H9 (cell line): ENCODE results near the gene FDPS. TPM values are rescaled to one million over a fixed set of nuclear protein-coding genes. Genes with fewer than 3 reads are reported as not detected.

Source experiments
- DNase-seq: peaks from one replicate; pipeline ENCODE4 v3.0.0-alpha.2; 2017
- H2AFZ ChIP-seq: one replicate; pipeline ENCODE4 v1.6.1; 2013; ENCODE audit warnings: mild to moderate bottlenecking, low read length, control low read depth, moderate library complexity
- H2AK5ac ChIP-seq: 2 replicates; pipeline ENCODE4 v1.6.1; 2013; ENCODE audit warnings: low read length, control low read depth, mixed read lengths; ENCODE audit not compliant: insufficient read length
- H2BK120ac ChIP-seq: one replicate; pipeline ENCODE4 v1.6.1; 2013; ENCODE audit warnings: low read depth, mild to moderate bottlenecking, low read length, control low read depth, inconsistent platforms; ENCODE audit not compliant: poor library complexity, severe bottlenecking
- H2BK12ac ChIP-seq: 2 replicates; pipeline ENCODE4 v1.6.1; 2013; ENCODE audit warnings: low read length, control low read depth, mixed read lengths, low read depth; ENCODE audit not compliant: insufficient read length
- H2BK15ac ChIP-seq: 2 replicates; pipeline ENCODE4 v1.6.1; 2013; ENCODE audit warnings: low read depth, low read length, control low read depth
- H2BK20ac ChIP-seq: one replicate; pipeline ENCODE4 v1.6.1; 2013; ENCODE audit warnings: low read depth, mild to moderate bottlenecking, low read length, control low read depth, inconsistent platforms; ENCODE audit not compliant: poor library complexity, severe bottlenecking
- H2BK5ac ChIP-seq: 2 replicates; pipeline ENCODE4 v1.6.1; 2013; ENCODE audit warnings: low read length, control low read depth, mixed read lengths; ENCODE audit not compliant: insufficient read length
- H3K14ac ChIP-seq: 2 replicates; pipeline ENCODE4 v1.6.1; 2013; ENCODE audit warnings: low read length, control low read depth; ENCODE audit not compliant: insufficient read depth
- H3K18ac ChIP-seq: 2 replicates; pipeline ENCODE4 v1.6.1; 2013; ENCODE audit warnings: low read depth, mild to moderate bottlenecking, mixed read lengths, low read length, control low read depth; ENCODE audit not compliant: insufficient read length
- H3K23ac ChIP-seq: 2 replicates; pipeline ENCODE4 v1.6.1; 2013; ENCODE audit warnings: low read length, control low read depth, mixed read lengths, low read depth; ENCODE audit not compliant: insufficient read length
- H3K23me2 ChIP-seq: 2 replicates; pipeline ENCODE4 v1.6.1; 2013; ENCODE audit warnings: low read depth, mild to moderate bottlenecking, mixed read lengths, low read length, control low read depth; ENCODE audit not compliant: insufficient read length, poor library complexity, severe bottlenecking
- H3K27ac ChIP-seq: 2 replicates; pipeline ENCODE4 v1.5.1; 2013; ENCODE audit warnings: low read length, control low read depth, mixed read lengths, low read depth; ENCODE audit not compliant: insufficient read length
- H3K27me3 ChIP-seq: 2 replicates; pipeline ENCODE4 v1.6.1; 2013; ENCODE audit warnings: low read length, control low read depth, inconsistent platforms; ENCODE audit not compliant: insufficient read depth
- H3K4ac ChIP-seq: 2 replicates; pipeline ENCODE4 v1.6.1; 2013; ENCODE audit warnings: low read depth, mild to moderate bottlenecking, control low read depth, inconsistent platforms, low read length, moderate library complexity
- H3K4me1 ChIP-seq: 2 replicates; pipeline ENCODE4 v1.6.1; 2013; ENCODE audit warnings: low read length, control low read depth, inconsistent platforms; ENCODE audit not compliant: insufficient read depth
- H3K4me2 ChIP-seq: 2 replicates; pipeline ENCODE4 v1.6.1; 2013; ENCODE audit warnings: low read length, control low read depth, mixed read lengths; ENCODE audit not compliant: insufficient read length, insufficient read depth
- H3K56ac ChIP-seq: 2 replicates; pipeline ENCODE4 v1.6.1; 2013; ENCODE audit warnings: low read depth, mild to moderate bottlenecking, mixed read lengths, low read length, control low read depth; ENCODE audit not compliant: insufficient read length
- H3K79me1 ChIP-seq: 2 replicates; pipeline ENCODE4 v1.6.1; 2013; ENCODE audit warnings: low read depth, mild to moderate bottlenecking, moderate library complexity, low read length, control low read depth, inconsistent platforms; ENCODE audit not compliant: insufficient read depth, poor library complexity, severe bottlenecking
- H3K79me2 ChIP-seq: 2 replicates; pipeline ENCODE4 v1.6.1; 2013; ENCODE audit warnings: low read length, control low read depth, inconsistent platforms; ENCODE audit not compliant: insufficient read depth
- H3K9ac ChIP-seq: 2 replicates; pipeline ENCODE4 v1.6.1; 2013; ENCODE audit warnings: low read length, control low read depth, mixed read lengths; ENCODE audit not compliant: insufficient read length; ENCODE audit errors: extremely low read depth
- H3K9me3 ChIP-seq: one replicate; pipeline ENCODE4 v1.6.1; 2013; ENCODE audit warnings: low read depth, low read length, inconsistent platforms; ENCODE audit not compliant: control insufficient read depth
- H3T11ph ChIP-seq: one replicate; pipeline ENCODE4 v1.6.1; 2013; ENCODE audit warnings: mild to moderate bottlenecking, low read length, control low read depth, inconsistent platforms
- H4K20me1 ChIP-seq: one replicate; pipeline ENCODE4 v1.6.1; 2013; ENCODE audit not compliant: control insufficient read depth, insufficient read length, insufficient read depth
- H4K5ac ChIP-seq: 2 replicates; pipeline ENCODE4 v1.6.1; 2013; ENCODE audit warnings: low read depth, mild to moderate bottlenecking, mixed read lengths, low read length, control low read depth; ENCODE audit not compliant: insufficient read length
- H4K8ac ChIP-seq: replicated peaks from 2 replicates; pipeline ENCODE4 v1.6.1; 2013; ENCODE audit warnings: low read length, control low read depth, mixed read lengths, low read depth; ENCODE audit not compliant: insufficient read length
- H4K91ac ChIP-seq: 2 replicates; pipeline ENCODE4 v1.6.1; 2013; ENCODE audit warnings: low read depth, mild to moderate bottlenecking, moderate library complexity, mixed read lengths, low read length, control low read depth; ENCODE audit not compliant: insufficient read length
- H3K27ac Mint-ChIP-seq, 3 experiments: 2 replicates in 2 of 3; 3 replicates in 1 of 3; pipeline ENCODE4 v1.8.0; 2020 to 2021; ENCODE audit warnings: mixed read lengths in 3 of 3, mild to moderate bottlenecking in 1 of 3, moderate library complexity in 1 of 3
- H3K27me3 Mint-ChIP-seq: 2 replicates; pipeline ENCODE4 v1.8.0; 2021; ENCODE audit warnings: low read depth, mild to moderate bottlenecking, moderate library complexity, mixed read lengths
- H3K36me3 Mint-ChIP-seq, 3 experiments: 2 replicates in 2 of 3; 3 replicates in 1 of 3; pipeline ENCODE4 v1.8.0; 2020 to 2021; ENCODE audit warnings: low read depth in 3 of 3, mixed read lengths in 3 of 3; ENCODE audit not compliant: insufficient read depth in 1 of 3
- H3K4me1 Mint-ChIP-seq, 2 experiments: 2 replicates each; pipeline ENCODE4 v1.8.0; 2020; ENCODE audit warnings: mixed read lengths in 2 of 2
- H3K4me3 Mint-ChIP-seq, 2 experiments: 2 replicates in 1 of 2; 3 replicates in 1 of 2; pipeline ENCODE4 v1.8.0; 2020 to 2021; ENCODE audit warnings: mild to moderate bottlenecking in 2 of 2, mixed read lengths in 2 of 2, moderate library complexity in 1 of 2
- H3K9me3 Mint-ChIP-seq, 2 experiments: 2 replicates in 1 of 2; 3 replicates in 1 of 2; pipeline ENCODE4 v1.8.0; 2020; ENCODE audit warnings: mild to moderate bottlenecking in 2 of 2, mixed read lengths in 2 of 2, moderate library complexity in 1 of 2
- WGBS: extraction: QIAGEN DNeasy Blood & Tissue Kit; methylation state at CpG from one replicate; pipeline ENCODE4 v1.1.7; 2013; ENCODE audit warnings: missing lambda C conversion rate, low lambda C conversion rate, mixed read lengths; ENCODE audit not compliant: insufficient read length; ENCODE audit errors: extremely low coverage; 5-methylcytosine and 5-hydroxymethylcytosine counted together
- total RNA-seq: library from RNA; stranded (reverse); gene quantifications from 2 replicates; pipeline ENCODE4 v1.2.1, GENCODE V29; 2021
- TF ChIP-seq, protein P1 (sequence below): fragments of 200-600 bp; sonication (generic); conservative IDR thresholded peaks from 3 replicates; pipeline ENCODE4 v1.8.0; 2021; ENCODE audit warnings: antibody characterized with exemption, mild to moderate bottlenecking

FDPS gene
- total RNA-seq, 1 experiment from 2014 or later: 273 TPM

DNA sequence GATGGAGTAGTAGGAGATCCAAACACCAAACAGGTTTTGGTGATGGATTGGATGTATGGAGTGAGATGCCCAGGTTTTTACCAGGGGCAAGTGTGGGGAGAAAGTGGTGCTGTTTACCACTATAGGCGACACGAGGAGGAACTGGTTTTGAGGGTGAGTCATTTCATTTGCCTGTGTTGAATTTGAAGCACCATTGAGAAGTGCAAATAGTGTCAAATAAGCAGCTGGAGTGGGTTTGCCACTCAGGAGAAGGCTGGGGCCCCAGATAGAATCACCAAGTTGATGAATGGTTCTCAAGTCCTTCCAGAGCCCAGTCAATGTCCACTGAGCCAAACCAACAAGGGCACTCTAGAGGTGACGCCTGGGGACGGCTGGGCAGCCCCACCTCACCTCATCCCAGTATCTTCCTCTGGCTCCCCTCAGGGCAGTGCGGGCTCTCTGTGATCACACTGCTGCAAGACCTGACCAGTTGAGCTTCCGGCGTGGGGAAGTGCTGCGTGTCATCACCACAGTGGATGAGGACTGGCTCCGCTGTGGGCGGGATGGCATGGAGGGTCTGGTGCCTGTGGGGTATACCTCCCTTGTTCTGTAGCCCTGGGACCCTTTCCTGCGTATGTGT is 21.4 kb downstream of the FDPS start:
- Histone ChIP-seq H4K5ac (no peak overlapping the region), H4K20me1 (no peaks in the 10 kb centered on the region), H3K9me3 (no peaks in the 10 kb centered on the region), H3K23me2 (no peaks in the 10 kb centered on the region), H3K79me2 (no peaks in the 10 kb centered on the region), H3K23ac (no peak overlapping the region), H3K9ac (no peak overlapping the region), H3K4ac (no peak overlapping the region), H3K27ac (no peak overlapping the region), H2BK12ac (no peak overlapping the region), H2AFZ (no peak overlapping the region), H2AK5ac (no peak overlapping the region), H3K14ac (no peak overlapping the region), H3K18ac (no peak overlapping the region), H2BK5ac (no peak overlapping the region), H3K4me2 (no peak overlapping the region), H4K91ac (no peak overlapping the region), H4K8ac (no peak overlapping the region), H3K27me3 (no peaks in the 10 kb centered on the region), H2BK20ac (no peak overlapping the region), H3T11ph (no peak overlapping the region), H3K4me1 (no peaks in the 10 kb centered on the region), H3K79me1 (no peaks in the 10 kb centered on the region), H2BK120ac (no peak overlapping the region), H2BK15ac (no peak overlapping the region), H3K56ac (no peak overlapping the region)
- Mint-ChIP-seq H3K27ac (peak overlapping the region in 1 of 3 experiments; percentile 59; a peak in 2 of 7 replicates), H3K4me3 (no peak overlapping the region), H3K4me1 (peaks cover 8 to 9% of the 10 kb centered on the region in 2 experiments), H3K9me3 (no peaks in the 10 kb centered on the region), H3K36me3 (peaks cover 18 to 59% (median 53%) of the 10 kb centered on the region in 3 experiments; a peak in 6 of 7 replicates), H3K27me3 (no peaks in the 10 kb centered on the region; the same call in 1 of the 2 replicates)
- WGBS: no CpG with 5 or more reads among the region's 11 CpGs
- TF ChIP-seq, protein P1, sequence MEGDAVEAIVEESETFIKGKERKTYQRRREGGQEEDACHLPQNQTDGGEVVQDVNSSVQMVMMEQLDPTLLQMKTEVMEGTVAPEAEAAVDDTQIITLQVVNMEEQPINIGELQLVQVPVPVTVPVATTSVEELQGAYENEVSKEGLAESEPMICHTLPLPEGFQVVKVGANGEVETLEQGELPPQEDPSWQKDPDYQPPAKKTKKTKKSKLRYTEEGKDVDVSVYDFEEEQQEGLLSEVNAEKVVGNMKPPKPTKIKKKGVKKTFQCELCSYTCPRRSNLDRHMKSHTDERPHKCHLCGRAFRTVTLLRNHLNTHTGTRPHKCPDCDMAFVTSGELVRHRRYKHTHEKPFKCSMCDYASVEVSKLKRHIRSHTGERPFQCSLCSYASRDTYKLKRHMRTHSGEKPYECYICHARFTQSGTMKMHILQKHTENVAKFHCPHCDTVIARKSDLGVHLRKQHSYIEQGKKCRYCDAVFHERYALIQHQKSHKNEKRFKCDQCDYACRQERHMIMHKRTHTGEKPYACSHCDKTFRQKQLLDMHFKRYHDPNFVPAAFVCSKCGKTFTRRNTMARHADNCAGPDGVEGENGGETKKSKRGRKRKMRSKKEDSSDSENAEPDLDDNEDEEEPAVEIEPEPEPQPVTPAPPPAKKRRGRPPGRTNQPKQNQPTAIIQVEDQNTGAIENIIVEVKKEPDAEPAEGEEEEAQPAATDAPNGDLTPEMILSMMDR: no peak
- no peak for DNase-seq
